T1000 (cell line): ENCODE data around the gene NSUN2.
"Not testable (repeated sequence)": the region's sequence is repeated elsewhere in the genome, so short reads cannot be mapped to it uniquely, and the experiment has no call there.

Experiments
- DNase-seq: peaks from one replicate; lab custom pipeline; 2025; ENCODE audit warnings: mixed read lengths; lab: John Stamatoyannopoulos, UW

Gene NSUN2

DNA sequence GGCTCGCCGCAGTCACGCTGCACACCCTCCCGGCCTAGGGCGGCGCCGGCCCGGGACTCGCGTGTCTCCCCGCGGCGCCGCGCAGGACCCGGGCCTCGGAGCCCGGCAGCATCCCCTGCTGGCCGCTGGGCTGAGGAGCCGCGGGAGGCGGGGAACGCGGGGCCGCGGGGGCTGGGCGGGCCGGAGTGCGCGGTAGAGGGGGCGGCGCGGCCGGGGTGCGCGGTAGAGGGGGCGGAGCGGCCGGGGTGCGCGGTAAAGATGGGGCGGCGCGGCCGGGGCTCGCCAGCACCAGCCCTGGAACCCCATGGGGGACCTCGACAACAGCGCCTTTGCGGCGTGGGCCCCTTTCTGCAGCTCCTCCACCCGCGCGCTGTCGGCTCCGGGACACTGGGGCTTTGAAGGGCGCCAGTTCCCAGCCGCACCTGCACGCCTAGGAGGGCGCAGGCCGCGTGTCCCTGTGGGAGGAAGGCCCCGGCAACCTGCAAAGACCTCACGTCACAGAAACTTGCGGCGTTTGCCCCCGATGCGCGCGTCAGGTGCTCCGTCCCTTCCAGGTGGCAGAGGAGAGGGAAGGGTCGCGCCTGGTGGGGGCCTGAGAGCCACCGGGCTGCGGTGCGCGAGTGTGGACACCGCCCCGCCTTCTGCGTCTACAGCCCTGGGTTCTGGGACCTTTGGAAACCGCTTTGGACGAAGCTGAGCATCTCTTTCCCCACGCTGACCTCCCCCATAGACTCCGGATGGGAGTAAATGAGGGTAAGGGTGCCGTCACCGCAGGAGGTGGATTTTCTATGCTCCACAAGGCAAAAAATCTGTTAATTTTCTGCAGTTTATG, 49.6 kb downstream of the NSUN2 start:
- no peak for DNase-seq

DNA sequence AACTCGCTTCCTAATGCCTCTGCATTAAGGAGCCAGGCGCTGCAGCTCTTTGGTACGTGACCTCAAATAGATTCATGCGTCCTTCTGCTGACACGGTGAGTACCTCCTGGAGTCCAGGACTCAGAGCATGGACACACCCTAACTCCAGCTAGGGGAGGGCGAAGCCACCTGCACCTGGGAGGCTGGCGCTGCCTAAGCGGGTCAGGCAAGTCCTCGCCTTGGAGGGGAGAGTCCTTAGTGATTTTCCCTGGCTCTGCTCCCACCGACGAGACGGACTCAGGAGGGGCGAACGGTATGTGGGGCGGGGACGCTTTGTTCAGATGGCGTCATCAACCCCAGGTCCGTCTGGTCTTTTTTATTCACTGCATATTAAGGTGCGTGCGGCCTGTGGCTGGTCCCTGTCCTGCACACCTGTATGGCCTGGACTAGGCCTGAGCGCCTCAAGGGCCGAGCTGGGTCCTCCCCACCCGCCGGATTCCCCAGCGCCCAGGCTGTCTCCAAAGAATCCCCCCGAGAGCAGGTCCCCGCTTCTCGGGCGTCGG, 50.3 kb downstream of the NSUN2 start:
- DNase-seq, result no peak

DNA sequence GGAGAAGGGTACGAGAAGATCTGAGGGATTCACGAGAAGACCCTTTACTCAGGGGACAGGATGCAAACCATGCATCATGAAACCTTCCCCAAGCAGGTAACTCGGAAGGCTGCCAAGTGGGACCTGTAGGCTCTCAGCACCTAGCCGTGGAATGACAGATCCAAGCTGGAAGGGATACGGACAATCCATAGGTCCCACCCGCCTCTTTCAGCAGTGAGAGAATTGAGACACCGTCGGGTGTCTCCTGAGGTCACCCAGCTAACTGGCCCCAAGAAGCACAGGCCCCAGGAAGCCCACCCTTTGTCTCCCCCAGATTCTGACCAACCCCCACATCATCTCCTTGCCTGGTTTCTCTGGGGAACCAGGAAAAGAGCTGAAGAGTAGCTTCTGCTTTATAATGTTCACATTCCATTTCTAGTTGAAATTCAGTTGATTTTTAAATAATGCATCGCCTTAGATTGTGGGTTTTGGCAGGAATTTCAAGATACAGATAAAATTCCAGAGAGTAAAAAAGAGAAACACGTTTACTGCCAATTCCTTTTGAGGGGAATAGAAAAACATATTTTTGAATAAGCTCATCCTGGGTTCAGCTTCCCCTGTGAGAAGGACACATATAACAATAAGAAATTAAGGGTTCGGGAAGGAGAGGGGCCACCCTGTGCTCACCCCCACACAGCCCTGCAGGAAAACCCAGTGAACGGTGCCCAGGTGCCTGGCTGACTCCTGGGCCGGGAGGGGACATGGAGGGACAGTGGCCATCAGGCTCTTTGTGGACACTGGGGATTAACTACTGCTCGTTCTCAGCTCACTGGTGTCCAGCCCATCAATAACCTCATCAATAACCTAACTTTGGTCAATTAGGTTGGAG, 51.1 kb downstream of the NSUN2 start:
- DNase-seq, result no peak

DNA sequence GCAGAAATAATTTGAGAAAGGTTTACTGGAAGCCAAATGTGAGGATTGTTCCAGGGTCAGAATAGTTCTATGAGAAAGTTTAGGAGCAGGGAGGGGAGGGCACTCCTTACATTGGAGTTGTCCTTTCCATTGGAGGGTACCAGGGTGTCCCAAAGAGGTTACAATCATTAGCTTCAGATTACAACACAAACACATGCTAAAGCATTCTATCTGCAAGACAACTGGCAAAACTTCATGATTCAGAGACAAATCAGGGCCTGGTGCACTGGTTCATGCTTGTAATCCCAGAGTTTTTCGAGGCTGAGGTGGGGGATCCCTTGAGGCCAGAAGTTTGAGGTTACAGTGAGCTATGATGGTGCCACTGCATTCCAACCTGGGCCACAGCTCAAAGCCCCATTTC, 51.8 kb downstream of the NSUN2 start:
- no peak for DNase-seq

DNA sequence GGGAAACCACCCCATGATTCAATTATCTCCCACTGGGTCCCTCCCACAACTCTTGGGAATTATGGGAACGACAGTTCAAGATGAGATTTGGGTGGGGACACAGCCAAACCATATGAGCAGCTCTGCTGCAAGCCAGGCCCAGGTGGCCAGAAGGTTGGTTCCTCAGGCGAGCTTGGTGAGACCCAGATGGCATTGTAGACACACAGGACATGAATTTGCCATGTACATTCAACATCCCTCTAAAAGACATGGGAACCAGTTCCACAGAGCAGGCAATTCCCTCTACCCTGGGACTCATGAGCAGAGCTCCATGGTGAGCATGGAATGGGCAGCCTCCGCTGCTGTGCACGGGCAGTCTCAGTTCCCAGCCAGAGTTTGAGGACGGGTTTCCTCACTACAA, 53.3 kb downstream of the NSUN2 start:
- no peak for DNase-seq

DNA sequence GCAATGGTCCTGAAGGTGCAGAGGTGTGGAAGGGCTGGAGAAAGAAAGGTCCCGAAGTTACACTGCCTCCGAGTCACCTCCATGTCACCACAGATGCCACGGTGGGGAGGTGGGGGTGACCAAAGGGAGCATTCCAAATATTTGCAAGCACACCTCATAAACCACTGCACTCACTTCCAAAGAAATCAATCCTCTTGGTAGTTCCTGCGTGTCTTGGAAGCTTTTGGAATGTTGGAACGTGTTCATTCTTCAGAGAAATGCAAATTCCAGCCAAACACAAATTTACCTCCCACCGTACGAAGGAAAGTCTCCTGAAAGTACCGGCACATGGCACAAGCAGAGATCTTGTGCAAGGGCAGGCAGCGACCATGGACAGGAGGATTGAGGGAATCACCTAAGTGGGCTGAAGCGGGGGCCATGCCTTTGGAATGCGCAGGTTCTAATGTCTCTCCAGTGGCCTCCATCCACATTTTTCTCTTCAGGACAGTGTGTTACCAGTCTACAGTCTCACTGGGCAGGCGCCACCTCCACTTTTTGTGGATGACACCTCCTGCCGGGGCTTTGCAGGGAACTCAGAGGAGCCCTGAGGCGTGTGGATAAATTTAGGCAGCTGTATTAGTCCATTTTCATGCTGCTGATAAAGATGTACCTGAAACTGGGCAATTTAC, 54.0 kb downstream of the NSUN2 start:
- DNase-seq, result no peak

DNA sequence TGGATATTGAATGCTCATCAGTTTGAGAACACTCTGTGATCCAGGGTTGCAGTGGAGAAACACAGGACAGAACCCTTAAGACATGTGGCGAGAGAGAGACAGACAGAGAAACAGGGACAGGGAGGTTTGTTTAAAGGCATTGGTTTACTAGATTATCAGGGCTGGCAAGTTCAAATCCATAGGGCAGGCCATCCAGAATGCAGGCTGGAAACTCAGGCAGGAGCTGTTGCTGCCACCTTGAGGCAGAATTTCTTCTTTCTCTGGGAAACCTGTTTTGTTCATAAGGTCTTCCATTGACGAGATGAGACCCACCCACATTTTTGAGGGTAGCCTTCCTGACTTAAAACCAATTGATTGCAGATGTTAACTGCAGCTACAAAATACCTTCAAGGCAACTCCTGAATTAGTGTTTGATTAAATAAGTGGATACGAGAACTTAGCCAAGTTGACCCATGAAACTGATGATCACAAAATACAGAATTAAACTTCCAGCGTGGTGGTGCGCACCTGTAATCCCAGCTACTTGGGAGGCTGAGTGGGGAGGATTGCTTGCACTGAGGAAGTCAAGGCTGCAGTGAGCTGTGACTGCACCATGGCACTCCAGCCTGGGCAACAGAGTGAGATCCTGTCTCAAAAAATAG, 55.9 kb downstream of the NSUN2 start:
- no peak for DNase-seq

DNA sequence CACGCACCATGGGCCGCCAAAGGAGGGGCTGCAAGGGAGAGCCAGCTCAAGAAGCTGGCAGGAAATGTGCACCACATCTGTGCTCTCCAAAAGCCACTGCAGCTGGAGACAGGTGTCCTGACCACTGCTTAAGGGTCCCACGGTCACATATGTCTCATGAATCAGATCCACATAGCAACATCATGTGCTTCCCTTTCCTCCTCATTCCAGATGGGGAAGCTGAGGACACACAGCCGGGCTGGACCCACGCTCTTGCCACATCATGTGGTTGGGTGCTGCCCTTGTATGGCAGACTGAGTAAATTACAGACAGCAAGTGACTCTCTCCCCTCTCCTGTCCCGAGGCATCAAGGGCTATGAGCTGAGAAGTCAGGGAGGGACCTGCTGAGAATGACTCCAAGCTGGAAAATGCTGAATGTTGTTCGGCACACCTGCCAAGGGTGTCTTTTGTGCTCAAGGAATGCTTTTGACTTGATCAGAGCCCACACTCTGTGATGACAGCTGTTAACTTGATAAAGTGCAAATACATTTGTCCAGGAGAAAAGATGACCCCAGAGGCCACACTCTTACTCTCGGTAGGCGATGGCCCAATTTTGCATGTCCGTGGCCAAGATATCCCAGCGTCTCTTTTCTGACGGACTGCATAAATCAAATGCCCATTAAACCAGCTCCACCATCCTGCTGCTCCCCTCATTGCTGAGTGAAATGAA, 58.2 kb downstream of the NSUN2 start:
- DNase-seq, result no peak

DNA sequence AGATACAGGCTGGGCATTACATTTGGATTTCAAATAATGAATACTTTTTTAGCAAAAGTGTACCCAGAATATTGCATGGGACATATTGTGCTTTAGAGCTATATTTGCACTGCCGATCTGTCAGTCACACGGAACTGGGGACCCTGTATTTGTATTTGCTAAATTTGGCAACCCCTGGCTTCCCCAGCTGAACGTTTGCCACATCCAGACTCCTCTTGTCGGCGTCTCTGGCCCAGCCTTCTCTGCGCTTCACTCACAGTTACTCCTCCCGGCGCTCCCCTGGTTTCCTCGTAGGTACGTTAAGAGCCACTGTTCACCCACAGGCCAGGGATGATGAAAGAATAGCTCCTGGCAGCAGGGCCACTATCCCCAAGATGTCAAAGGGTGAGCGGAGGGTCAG, 58.7 kb downstream of the NSUN2 start:
- DNase-seq, result no peak

DNA sequence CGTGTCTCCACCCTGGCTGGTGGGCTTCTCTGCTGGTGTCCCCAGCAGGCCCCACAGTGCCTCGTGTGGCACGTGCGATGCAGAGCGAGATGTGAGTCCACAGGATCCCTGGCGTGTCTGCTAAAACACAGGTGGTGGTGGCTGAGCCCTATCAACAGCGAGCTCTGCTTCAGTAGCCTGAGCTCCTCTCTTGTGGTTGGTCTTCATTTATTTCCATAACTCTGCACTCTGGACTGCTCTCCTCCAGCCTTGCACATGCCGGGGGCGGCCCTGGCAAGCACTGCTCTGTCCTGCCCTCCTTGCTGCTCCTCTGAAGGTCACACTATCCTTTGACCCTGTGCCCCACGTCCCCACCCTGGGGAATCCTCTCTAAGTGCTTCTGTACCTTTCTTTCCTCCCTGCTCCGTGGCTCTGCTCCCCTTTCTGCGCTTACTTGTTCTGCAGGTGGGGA, 59.2 kb downstream of the NSUN2 start:
- DNase-seq, result no peak

DNA sequence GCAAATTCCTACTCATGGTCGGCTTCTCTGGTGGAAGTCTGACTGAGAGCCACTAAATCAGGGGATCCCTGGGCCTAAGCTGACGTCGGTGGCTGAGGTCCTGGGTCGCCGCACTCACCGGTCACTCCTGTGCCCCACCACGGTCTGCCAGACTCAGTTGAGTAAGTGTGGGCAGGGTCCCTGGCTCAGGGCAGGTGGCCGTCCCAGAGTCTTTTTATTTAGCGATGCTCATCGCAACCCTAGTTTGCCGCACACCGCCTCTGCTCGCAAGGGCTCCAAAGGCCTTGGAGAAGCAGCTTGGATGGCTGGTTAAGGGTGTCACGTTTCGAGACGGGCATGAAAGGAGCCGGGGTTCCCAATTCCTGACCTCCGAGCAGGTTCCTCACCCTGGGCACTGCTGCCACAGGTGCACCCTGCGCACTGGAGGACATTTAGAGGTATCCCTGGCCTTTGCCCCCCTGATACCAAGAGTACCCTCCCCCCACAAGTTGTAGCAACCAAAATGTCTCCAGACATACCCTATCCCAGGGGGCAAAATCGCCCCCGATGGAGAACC, 59.9 kb downstream of the NSUN2 start:
- DNase-seq, result no peak

DNA sequence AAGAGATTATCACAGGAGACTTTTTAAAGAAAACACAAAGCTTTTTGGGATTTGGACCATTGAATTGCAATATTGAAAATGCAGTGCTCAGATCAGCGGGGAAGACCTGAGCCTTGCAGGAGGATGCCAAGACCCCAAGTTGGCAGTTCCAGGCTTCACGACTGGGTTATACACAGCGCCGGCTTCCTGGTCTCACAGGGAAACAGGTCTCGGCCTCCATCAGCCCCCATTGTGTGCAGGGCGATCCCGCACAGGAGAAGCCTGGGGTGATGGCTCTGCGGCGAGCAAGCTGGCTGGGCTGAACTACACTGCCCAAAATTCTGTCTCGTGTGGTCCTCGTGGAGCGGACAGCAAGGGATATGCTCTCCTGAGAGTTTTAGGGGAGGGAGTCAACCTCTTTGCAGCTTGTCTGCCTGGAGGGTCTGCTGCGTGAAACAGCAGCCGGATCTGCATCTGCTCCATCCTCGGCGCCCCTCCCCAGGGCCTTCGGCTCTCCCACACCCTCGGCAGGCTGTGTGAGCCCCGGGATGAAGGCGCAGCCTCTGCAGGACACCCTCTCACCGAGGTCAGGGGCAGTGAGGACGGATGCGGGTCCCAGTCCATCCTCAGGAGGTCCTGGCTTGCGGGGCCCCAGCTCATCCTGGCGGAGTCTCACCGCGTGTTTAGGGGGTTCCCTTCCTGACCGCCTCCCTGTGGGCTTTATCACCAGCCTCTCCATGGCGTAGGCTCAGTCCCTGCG, 60.6 kb downstream of the NSUN2 start:
- no peak for DNase-seq

DNA sequence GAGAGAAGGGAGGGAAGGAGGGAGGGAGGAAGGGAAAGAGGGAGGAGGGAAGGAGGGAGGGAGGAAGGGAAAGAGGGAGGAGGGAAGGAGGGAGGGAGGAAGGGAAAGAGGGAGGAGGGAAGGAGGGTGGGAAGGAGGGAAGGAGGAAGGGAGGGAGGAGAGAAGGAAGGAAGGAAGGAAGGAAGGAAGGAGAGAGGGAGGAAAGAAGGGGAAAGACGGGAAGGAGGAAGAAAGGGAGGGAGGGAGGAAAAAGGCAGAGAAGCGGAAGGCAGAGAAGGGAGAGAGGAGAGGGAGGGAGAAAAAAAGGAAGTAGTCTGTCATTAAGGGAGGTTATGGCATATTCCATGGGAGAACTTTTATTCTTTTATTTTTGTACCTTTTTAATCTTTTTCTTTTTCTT, 61.2 kb downstream of the NSUN2 start:
- not testable (repeated sequence) for DNase-seq

DNA sequence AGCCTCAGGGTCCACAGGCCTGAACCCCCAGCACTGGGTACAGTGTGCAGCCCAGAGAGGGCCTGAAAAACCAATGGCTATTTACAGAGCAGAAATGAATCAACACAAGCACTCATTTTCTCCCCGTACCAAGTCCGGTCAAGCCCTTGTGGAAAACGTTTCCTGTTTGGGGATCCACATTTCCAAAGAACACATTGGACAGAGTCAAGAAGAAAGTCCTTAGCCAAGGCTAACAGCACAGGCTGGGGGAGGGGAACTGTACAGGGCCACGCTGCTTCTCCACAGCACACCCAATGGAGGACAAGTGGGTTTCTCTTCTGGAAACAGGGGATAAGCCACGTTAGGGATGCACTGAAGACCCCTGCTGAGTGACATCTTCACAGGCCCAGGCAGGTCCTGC, 62.3 kb downstream of the NSUN2 start:
- no peak for DNase-seq

DNA sequence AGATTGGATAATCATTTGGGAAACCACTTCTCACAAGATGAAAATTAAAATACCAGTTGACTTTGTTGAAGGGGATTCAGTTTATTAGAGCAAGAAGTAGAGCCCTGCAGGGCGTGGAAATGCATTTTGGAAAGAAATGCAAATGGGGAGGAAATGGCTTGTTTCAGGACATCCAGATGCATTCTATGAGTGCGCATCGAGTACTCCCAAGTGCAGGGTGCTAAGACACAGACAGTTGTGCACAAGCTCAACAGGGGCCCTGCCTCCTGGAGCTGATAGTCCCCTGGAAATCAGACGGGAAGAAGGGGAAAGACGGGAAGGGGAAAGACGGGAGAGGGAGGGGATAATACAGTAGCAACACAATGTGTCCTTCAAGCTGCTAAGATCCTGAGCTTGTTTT, 64.0 kb downstream of the NSUN2 start:
- no peak for DNase-seq

DNA sequence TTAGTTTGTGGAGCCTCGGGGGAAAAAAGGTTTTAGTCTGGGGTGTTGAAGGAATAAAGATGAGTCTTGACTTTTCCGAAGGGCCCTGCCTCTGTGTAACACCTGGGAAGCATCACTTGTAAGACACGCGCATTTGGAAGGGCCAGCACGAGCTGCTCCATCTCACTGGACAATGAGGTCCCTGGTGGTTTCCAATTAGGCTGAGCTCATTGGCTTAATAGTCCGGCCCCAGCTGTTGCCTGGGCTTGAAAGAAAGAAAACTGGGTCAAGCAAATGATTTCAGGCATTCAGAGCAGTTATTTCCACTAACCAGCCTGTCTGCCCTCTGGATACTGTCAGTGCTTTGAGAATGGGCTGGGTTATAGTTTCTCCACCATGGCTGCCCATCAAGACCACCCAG, 64.5 kb downstream of the NSUN2 start:
- no peak for DNase-seq

DNA sequence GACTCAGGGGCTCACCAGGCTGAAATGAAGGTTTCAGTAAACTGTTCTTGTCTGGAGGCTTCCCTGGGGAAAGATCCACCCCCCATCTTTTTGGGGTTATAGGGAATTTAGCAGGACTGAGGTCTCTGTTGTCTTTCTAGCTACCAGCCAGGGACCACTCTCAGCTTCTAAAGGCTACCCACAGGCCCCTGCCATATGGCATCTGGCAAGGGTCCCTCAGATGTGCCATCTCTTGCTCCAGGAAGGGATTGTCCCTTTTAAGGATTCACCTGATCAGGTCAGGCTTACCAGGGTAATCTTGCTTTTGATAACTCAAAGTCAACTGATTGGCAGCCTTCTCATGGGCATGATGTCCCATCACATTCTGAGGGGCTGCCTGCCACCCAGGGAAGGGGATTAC, 65.0 kb downstream of the NSUN2 start:
- no peak for DNase-seq

DNA sequence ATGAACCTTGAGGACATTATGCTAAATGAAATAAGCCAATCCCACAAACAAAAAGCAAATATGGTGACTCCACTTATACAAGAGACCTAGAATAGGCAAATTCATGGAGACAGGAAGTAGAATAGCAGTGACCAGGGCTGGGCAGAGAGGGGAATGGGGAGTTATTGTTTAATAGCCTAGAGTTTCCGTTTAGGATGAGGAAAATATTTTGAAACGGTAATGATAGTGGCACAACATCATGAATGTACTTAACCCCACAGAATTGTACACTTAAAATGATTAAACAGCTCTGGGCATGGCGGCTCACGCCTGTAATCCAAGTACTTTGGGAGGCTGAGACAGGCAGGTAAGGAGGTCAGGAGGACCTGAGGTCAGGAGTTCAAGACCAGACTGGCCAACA, 65.8 kb downstream of the NSUN2 start:
- no peak for DNase-seq

DNA sequence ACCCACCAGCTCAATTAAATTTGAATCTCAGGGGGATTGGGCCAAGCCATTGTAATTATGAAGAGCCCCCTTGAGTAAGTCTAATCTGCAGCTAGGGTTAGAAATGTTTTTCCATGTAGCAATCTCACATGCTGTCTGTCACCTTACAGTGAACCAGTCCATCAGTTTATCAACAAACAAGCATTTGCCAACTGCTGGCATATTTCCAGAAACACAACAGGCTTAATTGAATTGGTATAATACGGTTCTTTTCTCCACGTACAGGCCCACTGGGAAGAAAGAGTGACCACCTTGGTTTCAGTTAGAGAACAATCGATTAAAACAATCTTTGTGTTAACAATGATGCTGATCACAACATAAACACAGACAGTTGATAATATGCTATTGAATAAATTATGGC, 67.4 kb downstream of the NSUN2 start:
- no peak for DNase-seq
